UCSD-AML1 (cell line): ENCODE results near the gene ABTB1.
A peak's percentile ranks its signal among the peaks of the same experiment; 100 is the strongest.
"Not testable (repeated sequence)": the region's sequence is repeated elsewhere in the genome, so short reads cannot be mapped to it uniquely, and the experiment has no call there.

Experiments used
- DNase-seq: peaks from one replicate; lab custom pipeline; 2025; ENCODE audit not compliant: unreplicated experiment; lab: John Stamatoyannopoulos, UW

Gene ABTB1

DNA sequence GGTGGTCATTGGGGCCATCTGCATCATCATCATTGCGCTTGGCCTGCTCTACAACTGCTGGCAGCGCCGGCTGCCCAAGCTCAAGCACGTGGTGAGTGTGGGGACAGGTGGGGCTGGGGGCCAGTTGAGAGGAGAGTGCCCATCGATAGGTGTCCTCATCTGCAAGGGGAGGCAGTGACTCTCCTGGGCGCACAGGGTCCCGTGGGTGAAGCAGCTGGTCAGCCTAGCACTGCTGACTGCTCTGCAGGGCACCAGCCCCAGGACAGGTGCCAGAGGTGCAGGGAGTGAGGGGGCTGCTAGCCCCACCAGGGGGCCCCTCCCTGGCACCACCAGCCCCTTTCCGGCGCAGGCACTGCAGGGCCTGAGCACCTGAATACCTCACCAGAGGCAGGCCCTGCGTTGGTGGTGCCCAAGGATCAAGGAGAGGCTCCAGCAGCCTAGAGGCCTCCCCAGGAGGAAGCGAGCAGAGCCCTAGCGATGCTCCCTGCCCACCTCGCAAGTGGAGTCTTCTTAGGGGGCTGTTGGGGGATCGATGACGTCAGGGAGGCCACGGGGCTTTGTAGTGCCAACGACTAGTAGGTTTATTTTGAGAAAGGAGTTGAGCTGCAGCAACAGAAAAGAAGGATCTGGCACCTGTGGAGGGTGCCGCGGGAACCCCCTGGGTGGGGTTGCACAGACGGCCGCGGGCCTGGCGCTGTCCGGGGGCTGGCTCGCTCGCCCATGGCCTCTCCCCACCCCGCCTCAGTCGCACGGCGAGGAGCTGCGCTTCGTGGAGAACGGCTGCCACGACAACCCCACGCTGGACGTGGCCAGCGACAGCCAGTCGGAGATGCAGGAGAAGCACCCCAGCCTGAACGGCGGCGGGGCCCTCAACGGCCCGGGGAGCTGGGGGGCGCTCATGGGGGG, 976 bp upstream of the ABTB1 start:
- DNase-seq, result no peak

DNA sequence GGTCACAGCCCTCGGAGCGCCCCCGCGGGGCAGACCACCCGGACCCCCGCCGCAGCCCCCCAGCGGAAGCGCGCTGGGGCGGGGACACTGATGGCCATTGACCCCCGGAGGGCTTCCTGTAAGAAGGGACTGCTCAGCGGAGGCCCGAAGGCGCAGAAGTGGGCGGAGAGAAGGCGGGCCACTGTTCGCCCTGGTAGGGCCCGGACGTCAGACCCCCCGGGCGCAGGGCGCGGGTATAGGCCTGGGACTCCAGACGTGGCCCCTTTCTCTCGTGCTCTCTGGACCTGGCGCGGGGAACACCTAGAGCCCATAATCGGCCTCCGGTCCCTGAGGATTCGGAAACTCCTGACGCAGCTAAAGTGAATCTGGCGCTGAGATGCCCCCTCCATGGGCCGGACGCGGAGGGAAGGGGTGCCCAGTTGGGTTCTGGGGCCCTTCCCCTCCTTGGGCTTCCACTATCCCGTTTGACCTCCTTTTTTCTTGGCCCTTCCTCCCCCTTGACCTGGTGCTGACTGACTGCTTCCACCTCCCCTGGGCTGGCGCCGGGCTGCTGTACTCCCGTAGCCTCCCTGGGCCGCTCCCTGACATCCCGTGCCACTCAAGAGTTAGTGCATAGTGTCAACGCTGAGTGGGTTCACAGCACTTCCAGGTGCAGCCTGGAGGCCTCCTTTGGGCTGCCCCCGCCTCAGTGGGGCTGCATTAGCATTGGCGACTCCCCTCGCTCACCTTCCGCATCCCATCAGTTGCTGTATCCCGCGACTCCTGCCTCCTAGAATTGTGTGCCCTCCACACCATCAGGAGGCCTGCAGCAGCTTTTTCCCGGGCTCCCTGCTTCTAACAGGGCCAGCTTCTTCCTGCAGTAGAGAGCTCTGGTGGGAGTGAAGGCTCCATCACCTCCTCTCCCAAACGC, 694 bp downstream of the ABTB1 start:
- DNase-seq, result peak; percentile 57

DNA sequence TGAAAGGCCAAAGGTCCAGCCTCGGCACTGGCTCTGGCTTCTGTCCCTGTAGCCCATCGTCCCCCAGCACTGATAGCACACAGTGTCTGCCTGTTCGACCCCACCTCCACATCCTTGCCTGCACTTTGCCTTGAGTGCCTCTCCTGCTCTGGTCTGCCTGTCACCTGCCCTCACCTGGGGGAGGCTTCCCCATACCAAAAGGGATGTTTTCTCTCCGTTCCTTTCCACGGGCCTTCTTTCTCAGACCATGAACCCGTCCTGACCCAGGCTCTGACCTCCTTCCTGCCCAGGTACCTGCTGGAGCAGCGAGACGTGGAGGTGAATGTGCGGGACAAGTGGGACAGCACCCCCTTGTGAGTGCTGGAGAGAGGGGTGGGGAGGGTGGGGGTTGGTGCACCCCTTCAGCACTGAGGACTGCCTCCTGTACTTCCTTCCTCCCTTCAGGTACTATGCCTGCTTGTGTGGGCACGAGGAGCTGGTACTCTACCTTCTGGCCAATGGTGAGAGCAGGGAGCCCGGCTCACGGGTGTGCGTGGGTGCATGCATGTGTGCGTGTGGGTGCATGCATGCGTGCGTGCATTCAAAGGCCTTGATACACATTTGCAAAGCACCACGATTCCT, 1.5 kb downstream of the ABTB1 start:
- DNase-seq, result no peak

DNA sequence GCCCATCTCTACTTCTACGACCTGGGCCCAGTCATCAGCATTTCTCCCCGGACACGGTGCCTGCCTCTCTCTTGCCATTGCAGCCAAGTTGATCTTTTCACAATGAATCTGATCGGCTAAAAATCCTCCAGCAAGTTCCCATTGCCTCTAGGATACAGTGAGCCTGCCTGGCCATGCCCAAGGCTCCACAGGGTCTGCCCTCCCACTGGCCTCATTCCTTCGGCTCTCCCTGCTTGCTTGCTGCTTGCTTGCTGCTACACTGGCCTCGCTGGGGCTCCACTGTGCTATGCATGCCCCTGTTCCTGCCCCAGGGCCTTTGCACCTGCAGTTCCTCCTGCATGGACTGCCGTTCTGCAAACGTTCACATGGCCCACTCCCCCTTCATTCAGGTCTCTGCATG, 2.0 kb downstream of the ABTB1 start:
- DNase-seq, result no peak

DNA sequence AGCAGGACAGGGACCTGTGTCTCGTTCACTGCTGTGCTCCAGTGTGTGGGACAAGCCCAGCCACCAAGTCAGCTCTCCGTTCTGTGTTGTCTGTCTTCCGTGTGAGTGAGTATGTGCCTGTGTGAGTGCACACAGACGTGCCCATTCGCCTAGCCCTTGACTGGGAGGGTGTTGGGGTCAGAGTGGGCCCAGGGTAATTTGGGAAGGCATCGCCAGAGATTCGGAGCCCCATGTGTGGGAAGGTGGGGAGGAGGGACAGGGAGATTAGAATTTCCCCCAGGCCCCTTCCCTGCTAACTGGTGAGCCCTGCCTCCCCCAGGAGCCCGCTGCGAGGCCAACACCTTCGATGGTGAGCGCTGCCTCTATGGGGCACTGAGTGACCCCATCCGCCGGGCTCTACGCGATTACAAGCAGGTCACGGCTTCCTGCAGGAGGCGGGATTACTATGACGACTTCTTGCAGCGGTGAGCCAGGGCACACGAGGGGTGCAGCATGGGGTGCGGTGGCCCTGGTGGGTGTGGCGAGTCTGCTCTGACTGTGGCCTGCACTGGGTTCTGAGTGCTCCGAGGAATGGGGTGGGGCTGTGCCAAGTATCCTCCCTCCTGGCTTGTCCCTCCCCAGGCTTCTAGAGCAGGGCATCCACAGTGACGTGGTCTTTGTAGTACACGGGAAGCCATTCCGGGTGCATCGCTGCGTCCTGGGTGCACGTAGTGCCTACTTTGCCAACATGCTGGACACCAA, 3.1 kb downstream of the ABTB1 start:
- no peak for DNase-seq

DNA sequence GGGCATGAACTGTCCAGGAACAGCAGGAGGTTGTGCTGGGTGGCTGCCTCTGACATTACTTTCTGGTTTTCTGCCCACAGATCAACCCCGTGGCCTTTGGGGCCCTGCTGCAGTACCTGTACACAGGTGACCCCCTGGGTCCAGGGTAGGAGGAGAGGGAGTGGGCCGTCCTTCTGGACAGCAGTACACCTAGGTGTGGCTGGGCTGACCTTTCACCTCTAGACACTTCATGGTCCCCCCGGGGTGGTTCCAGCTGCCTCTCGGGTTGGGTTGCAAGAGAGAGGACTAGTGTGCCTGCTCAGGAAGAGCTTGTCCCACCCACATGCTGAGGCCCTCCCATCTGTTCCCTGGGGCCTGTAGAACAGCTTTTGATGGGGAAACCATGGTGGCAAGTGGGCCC, 3.7 kb downstream of the ABTB1 start:
- DNase-seq, result no peak

DNA sequence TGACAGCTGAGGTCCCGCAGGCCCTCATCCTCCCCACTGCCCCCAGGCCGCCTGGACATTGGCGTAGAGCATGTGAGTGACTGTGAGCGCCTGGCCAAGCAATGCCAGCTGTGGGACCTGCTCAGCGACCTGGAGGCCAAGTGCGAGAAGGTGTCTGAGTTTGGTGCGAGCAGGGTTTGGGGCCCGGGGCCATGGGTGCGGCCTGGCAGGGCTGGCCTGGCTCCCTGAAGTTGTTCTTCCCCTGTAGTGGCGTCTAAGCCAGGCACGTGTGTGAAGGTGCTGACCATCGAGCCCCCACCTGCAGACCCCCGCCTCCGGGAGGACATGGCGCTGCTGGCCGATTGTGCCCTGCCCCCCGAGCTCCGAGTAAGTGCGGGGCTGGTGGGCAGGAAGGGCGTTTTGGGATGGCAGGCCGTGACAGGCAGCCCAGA, 4.2 kb downstream of the ABTB1 start:
- DNase-seq, result no peak

DNA sequence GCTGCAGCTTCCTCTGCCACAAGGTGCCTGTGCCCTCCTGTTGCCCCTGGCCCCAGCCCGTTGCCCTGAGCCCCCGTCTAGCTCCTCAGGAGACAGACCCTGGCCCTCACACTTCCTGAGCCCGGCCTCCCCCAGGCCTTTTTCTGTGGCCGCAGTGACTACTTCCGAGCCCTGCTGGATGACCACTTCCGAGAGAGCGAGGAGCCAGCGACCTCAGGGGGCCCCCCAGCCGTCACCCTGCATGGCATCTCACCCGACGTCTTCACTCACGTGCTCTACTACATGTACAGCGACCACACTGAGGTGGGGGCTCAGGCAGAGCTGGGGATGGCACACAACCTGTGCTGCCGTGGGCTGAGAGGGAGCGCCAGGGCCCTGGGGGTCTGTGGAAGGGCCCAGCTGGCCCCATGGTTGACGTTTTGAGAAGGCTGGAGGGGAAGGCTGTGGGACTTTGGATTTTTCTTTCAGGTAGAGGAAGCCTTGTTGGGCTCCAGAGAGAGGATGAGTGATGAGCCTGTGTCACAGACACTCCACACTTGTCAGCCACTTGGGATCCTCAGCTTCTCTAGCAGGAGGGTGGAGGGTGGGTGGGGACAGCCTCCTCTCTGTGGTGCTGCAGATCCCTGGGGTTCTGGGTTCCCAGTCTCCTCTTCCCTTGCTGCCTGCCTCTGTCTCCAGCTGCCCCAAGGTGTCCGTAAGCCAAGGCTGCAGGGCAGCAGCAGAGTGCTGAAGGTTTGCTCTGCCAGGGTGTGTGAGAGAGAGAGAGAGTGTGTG, 5.0 kb downstream of the ABTB1 start:
- no peak for DNase-seq

DNA sequence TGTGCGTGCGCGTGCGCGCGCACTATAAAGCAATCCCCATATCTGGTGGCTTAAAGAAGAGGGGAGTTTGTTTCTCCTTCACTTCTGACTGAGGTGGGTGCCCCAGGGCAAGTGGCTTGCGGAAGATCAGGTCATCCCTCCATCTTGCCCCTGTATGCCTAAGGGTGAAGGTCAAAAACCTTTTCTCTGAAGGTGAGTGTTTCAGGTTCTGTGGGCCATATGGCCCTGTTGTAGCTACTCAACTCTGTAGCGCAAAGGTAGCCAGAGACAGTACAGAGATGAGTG, 5.5 kb downstream of the ABTB1 start:
- DNase-seq, result no peak

DNA sequence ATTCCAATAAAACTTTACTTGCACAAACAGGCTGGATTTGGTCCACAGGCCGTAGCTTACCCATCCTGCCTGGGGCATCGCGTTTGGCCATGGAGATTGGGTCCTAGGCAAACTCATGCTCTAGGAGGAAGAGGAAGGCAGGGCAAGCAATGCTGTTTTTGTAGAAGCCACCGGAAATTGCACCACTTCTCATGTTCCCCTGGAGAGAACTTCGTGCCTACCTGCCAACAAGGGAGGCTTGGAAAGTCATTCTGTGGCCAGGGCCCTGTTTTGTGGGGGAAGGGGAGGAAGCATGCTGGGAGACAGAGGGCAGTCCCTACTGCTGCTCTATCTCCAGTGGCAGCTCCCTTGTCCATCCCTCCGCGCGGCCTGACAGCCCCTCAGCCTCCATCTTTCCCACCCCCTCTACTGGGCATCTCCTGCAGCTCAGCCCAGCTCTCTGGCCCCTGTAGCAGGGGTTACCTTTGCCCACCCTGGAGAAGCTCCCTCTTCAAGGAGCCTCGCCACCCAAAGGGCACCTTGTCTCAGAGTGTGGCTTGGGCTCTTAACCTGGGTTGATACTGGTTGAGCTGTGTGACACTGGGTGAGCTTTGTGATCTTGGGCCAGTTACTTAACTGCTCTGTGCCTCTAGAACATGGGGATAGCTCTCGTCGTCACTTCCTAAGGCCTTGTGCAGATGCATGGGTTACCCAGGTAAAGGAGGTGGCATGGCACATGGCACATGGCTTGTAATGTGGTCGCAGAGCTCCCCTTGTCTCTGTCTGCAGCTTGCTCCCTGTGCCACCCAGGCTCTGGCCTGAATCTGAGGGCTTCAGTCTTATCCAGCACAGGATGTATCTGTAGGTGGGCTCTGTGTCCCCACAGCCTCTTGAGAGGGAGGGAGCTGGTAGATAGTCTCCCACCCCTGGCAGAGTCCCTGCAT, 6.1 kb downstream of the ABTB1 start:
- DNase-seq, result peak; percentile 52

DNA sequence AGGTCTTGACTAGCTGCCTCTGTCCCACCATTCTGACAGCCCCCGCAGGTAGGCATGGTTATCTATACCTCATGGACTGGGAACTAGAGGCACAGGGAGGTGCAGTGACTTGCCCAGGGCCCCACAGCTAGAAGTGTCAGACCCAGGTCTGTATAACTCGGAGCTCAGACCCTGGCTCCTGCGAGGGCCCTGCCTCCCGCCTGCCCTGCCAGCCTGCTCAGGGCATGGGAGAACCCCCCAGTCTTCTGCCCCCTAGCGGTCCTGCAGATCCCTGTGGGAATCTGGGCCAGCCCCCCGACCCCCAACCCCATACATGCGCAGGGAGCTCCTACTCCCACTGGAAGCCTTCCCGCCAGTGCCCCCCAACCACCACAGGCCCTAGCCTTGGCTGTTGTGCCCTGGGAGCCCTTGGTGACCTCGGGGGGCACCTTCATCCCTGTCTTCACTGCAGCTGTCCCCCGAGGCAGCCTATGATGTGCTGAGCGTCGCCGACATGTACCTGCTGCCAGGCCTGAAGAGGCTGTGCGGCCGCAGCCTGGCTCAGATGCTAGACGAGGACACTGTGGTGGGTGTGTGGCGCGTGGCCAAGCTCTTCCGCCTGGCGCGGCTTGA, 6.9 kb downstream of the ABTB1 start:
- no peak for DNase-seq

DNA sequence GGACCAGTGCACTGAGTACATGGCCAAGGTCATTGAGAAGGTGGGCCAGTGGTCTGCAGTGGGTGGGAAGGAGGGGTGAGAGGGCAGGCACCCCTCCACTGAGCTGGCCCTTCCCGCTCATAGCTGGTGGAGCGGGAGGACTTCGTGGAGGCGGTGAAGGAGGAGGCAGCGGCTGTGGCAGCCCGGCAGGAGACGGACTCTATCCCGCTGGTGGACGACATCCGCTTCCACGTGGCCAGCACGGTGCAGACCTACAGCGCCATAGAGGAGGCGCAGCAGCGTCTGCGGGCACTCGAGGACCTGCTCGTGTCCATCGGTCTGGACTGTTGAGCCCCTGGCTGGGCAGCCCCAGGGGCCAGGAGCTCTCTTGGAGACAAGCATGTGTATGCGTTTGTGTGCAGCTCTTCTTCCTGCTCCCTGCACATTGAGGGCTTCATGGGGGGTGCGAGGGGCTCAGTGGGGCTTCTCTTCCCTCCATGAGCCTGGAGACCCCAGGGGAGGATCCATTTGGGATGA, 7.5 kb downstream of the ABTB1 start:
- DNase-seq, result no peak

DNA sequence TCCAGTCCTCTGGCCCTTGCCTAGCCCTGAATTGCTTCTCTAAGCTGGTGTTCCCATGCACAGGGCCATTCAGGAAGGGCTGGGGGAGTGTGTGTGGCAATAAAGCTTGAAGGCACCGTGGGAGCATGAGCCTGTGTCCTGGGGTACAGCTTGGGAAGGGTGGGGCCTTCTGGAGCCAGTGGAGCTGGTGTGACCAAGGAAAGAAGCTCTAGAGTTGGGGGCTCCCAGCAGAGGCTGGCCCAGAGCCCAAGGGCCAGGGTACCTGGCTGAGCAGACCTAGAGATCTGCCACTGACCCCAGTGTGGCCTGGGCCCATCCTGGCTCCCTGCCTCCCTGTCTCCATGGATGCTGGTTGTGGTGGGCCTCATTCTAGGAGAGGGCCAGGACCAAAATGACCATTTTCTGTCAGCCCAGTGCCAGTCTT, 8.1 kb downstream of the ABTB1 start:
- no peak for DNase-seq

DNA sequence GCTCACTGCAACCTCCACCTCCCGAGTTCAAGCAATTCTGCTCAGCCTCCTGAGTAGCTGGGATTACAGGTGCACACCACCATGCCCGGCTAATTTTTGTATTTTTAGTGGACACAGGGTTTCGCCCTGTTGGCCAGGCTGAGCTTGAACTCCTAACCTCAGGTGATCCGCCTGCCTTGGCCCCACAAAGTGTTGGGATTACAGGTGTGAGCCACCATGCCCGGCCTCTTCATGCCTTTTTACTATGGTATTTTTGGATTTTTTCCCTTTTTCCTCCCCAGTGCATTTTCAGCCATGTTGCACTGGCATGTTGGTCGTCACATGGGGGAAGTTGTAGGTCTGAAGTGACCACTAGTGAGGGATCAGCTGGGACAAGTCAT, 9.4 kb downstream of the ABTB1 start:
- not testable (repeated sequence) for DNase-seq

DNA sequence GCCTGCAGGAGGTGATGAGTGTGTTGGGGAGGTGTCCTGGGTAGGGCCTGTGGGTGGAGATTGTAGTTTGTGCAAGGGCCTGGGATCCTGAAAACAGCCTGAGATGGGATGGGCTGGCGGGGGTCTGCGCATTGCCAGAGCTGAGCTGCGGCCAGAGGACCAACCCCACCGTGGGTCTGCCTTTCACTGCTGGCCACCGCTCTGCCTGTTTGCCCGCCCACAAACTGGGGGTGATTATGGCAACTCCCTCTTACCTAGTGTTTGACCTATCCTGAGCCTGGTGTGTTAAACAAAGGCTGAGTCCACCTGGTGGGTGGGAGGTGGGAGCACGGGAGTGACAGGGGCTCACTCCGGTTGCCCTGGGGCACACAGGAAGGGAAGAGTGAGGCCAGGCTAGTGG, 9.8 kb downstream of the ABTB1 start:
- DNase-seq, result no peak

DNA sequence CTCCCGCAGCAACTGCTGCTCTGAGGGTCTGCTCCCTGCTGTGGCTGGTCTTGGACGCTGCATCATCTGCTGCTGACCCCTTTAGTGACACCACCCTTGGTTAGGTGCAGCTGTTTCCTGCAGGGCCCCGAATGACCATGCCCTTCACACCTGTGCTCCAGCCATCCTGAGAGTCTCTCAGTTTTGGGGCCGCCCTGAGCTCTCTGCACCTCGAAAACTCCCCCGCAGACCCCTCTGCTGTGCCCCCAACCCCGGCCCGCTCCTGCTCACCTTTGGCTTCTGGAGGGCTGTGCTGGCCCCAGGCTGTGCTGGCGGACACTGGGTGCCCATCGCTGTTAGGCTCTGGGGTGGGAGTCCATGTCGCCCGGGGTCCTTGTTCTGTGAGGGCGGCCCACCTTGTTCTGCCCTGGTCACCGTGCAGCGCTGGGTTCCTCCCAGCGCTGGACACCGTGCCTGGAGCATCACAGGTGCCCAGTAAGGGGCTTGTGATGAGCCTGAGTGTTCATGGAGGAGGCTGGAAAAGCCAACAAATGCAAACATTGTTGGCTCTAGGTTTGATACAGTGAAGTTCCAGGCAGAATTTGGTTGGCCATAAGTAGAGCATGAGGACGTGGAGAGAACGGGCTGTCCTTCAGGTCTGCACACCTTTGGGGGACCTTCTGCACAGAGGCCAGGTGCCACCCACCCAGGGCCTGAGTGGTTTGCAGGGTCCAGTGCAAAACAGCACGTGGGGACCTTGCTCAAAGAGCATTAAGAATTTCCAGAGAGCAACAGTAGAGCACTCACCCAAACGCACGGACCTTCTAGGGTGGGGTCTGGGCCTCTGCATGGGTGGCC, 12.3 kb downstream of the ABTB1 start:
- DNase-seq, result no peak

DNA sequence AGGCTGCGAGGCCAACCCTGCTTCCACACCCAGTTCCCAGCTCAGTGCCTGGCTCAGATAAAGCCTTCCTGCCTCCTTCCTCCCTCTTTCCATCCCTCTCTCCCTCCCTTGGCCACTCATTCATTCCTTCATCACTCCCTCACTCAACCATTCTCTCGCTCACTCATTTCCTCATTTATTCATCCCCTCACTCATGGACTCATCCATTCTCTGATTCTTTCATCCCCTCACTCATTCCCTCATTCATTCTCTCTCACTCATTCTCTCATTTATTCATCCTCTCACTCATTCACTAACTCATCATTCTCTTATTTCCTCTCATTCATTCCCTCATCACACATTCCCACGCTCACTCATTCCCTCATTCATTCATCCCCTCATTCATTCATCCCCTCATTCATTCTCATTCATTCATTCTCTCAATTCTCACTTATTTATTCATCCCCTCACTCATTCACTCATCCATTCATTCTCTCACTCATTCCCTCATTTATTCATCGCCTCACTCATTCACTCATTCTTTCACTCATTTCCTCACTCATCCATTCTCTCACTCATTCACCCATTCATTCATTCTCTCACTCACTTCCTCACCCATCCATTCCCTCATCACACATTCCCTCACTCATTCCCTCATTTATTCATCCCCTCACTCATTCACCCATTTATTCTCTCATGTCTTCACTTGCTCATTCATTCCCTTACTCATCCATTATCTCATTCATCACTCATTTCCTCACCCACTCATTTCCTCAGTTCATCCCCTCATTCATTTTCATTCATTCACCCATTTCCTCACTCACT, 13.2 kb downstream of the ABTB1 start:
- no peak for DNase-seq
